Measurements from ENCODE around the gene CABLES1.
"Not testable (repeated sequence)": the region's sequence is repeated elsewhere in the genome, so short reads cannot be mapped to it uniquely, and the experiment has no call there.

Gene CABLES1

DNA sequence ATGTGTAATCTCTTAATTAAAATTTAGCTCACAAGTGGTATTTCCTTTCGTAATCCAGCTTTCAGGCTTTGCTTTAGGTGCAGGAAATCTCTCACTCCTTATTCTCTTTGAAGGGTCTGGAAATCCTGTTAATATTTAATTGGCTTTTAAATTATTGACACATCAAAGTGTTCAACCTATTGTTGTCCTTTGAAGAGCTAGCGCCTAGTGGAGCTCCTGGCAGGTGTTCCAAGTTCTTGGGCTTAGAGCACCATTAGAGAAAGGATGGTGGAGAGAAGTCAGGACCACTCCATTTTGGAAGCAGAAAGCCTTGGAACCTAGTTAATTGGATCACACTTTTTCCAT, 92.4 kb downstream of the CABLES1 start:
- DNase-seq = no peak

DNA sequence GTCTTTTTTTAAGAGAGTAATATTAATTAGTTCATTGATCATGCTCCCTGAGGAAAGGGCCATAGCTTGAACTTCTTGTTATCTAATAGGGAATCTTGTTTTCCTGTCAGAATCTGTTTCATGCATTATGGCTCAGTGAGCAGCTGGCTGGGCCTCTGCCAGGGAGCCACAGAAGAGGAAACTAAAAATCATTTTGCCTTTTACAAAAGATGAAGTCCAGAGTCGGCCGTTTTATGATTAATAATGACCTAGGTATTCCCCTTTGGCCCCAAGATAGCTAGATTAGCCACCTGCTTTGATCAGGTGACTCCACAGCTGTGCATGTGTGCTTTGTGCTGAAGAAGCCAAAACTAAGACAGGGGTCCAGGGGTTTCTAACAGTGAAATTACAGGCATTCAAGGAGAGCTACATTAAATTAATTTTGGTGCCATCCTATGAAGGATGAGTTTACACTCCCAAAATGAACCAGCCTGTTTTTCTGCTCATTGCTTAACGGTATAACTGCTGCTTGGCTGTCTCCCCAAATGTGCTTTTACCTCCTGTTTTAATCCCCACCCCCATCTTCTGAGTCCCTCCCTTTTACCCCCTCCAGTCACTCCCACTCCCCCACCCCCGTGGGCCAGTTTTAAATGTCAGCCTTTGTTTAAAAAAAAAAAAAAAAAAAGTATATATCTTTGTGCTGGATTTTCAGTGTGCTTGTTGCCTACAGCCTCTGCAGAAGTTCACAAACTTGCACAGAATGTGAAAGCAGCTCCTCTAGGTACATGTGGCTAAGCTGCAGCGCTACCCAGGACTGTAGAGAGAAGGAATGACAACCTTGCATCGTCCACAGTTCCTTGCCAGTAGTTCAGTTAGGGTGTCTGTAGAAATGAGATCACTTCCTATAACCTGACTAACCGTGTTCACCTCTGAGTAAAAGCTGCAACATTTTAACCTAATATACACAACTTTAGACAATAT, 93.1 kb downstream of the CABLES1 start:
- no peak for DNase-seq

DNA sequence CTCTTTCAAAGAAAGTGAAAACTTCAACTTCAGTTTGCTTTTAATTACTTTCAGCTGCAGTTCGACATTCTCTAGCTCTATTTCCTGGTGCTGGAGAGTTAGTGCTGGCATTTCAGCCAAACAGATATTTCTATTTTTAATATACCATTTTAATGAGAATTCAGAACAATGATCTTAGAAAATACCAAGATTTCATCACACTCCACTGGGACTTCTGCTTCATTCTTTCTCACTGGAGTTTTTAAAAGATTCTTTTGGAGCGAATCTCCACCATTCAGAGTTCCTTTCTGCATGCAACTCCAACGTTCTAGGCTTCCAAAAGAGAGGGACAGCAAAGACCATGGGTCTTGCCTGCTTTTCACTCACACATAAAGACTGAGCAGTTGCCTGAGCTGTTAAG, 94.2 kb downstream of the CABLES1 start:
- no peak for DNase-seq

DNA sequence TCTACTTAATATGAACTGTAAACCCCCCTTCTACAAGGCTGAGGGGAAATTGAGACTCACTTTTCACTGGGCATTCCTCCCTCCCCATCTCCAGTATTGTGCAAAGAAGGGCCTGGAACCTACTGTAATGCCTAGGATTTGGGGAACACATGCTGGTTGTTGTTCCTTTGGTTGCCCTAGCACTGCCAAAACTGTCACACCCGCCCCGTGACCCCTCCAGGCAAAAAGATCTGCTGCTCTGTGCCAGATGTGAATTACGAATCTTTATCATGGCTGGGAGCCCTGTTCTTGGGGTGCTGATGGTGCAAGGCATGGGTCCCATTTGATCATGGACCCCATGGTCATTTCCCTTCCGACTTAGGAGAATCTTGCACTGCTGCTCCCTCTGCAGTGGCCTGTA, 95.4 kb downstream of the CABLES1 start:
- no peak for DNase-seq

DNA sequence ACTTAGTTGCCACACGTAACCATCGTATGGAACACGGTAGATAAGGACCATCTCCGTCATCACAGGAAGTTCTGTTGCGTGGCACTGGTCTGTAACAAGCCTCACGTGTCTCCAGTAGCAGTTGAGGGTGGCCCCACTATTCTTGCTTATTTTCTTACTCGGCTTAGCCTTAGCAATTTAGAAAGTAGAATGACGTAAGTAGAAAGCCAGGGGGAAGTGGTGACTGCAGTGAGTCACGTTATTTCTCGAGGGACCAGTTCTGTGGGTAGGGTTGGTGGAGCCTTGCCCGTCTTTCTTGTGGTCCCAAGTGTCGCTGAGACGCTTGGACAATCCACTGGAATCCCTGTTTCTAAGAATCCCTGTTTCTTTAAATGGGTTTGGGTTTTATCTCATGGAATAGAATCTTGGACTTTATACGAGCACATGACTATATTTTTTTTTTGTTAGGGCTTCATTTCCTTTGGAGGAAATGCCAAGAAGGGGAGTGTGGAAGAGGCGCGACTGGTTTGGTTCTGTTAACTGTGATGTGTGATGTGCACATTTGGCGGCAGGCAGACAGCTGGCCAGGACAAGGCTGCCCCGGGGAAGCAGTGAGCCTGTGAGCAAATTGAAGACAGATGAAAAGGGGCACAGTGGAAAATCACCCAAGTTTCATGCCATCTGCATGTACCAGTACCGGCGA, 96.2 kb downstream of the CABLES1 start:
- peak; percentile 79 for DNase-seq

DNA sequence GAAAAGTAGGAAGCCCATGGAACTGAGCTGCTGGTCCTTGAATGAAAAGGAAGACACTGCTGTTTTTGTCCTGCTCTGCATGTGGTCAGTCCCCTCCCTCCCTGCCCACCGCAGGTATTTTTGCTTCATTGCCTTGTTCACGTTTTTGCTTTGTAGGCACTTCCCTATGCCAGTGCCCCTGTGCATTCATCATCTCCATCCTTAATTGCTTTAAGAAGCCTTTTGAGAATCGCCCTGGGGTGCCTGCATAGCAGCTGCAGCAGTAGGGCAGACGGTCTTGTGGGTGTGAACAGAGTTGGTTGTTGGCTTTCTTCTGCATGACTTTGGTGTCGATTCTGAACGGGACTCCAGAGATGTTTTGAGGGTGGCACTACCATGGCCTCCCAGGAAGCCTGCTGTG, 97.0 kb downstream of the CABLES1 start:
- no peak for DNase-seq

DNA sequence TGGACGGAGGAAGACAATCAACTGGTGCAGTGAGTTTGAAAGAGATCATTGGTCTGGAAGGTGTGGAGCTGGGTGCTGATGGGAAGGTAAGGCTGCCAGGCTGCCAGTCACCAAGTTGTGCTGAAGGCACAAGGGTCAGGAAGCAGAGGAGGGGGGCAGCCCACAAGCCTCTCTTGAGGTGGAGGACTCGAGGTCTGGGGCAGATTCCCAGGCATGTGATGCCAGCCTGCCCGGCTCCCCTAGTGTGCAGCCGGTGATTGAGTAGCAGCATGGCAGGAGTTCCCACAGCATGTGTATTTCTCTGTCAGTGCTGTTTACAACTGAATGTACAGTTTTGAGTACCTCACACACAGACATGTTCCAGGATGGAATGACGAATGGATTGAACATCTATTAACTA, 99.3 kb downstream of the CABLES1 start:
- no peak for DNase-seq

DNA sequence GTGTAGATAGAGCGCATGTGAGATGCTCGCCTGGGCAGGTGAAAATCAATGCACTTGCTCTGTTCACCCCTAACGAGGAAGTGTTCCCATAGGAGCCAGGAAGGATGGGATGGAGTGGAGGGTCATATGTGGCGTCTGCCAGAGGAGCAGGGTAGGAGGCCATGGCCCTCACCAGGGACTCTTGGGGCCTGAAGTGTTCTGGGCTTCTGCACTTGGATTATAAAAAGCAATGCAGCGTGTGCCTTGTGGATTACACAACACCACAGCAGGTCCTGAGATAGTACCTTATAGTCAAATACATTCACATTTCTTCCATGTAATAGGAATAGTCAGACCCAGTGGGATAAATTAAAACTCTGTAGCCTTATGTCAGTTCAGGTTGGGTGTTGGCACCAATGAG, 100.1 kb downstream of the CABLES1 start:
- no peak for DNase-seq

DNA sequence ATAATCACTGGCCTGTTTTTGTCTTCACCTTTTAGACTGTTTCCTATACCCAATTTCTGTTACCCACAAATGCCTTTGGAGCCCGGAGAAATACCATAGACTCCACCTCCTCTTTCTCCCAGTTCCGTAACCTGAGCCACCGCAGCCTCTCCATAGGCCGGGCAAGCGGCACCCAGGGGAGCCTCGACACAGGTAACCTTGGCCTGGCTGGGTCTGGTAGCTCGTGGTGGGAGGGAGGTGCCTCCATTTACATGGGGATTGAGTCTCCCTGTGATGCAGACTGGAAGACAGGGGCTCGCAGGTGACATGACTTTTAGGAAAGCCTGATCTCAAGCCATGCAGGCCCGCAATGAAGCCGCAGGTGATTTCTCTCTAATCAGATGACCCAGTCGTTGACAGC, 100.6 kb downstream of the CABLES1 start:
- no peak for DNase-seq

DNA sequence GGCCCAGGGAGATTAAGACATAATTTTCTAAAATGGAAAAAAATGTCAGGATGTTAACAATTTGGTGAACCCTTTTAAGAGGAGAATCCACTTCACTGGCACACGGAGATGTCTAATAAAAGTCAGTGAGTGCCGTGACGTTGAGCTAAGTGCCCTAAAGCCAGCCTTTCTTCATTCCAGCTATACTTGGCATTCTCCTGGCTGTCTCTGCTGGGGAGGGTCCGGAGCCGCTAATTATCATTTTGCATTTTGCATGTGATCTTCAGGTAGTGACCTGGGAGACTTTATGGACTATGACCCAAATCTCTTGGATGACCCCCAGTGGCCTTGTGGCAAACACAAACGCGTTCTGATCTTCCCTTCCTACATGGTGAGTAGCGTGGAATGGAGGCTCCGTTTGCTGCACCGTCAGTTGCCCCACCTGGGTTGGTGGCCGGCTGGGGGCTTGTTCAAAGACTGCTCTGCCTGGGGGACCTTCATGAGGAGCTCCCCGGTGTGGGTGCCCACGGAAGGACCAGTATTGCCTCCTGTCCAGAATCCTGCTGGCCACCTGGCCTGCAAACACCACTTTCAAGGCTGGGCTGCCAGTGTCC, 101.7 kb downstream of the CABLES1 start:
- no peak for DNase-seq

DNA sequence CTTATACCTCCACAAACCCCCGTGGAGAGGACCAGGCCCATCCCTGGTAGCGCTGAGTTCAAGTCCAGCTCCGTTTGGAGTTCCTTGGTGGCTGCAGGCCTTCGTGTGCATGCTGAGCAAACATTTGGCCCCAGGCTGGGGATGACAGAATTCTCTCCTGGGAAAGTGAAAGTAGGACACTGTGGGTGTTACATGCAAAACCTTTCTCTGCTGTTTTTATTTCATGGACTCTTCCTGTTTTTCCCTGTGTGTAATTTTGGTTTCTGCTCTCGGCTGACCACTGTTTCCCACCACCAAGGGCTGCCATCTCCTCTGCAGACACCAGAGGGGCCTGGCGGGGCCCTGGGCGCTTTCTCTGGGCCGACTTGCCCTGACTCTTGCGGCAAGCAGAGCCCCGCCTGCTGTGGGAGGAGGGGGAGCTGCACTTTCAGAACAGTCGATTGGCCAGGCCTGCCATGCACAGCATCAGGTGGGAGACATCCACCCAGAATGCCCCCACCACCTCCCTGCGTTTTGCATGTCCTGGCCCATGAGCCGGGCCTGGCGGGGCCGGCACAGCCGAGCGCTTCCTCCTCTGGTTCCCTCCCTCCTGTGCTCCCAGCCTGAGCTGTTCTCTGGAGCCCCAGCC, 102.4 kb downstream of the CABLES1 start:
- DNase-seq = peak; percentile 36

DNA sequence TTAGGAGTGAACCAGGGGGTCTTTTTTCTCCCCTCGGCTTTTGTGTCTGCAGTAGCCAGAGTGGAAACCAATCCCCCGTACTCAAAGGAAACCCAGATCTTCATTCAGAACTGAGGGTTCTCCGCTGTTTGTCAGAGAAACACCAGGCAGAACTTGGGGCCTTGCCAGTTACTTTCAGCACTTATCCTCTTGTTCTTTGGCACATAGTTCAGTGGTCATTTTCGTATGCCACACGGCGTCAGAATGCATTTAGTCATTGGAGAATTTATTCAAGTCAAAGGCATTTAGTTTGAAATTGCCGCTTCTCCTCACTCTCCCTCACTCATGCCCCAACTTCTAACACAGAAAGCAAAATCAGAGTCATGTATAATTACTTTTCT, 102.9 kb downstream of the CABLES1 start:
- no peak for DNase-seq

DNA sequence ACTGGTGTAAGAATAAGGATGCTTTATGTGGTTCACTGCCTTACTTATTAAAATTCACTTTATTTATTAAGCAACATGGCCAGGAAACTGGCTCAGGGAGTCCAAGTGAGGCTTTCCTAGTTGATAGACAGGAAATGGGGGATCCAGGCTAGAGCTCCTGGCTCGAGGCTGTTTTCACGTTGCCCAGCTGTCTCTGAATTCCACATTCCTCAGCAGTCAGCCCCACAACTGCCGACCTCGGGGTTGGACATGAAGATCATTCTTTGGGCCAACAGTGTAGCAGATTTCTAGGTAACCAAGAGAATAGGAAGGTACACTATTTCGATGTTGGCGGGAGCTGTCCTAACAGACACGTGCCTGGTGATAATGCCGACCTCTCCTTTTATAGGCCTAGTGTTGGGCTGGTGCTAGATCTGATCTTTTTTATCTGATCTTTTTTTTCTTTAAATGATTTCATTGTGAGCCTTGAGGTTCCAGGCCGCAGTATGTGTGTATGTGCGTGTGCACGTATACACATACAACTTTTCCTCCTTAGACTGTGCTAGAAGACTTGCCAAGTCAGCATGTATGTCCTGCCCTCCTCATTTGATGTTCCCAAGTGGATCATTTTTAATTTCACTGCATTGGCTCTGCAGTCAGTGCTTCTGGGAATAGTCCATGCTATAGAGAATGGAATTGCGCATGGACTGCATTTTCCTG, 103.5 kb downstream of the CABLES1 start:
- DNase-seq = no peak

DNA sequence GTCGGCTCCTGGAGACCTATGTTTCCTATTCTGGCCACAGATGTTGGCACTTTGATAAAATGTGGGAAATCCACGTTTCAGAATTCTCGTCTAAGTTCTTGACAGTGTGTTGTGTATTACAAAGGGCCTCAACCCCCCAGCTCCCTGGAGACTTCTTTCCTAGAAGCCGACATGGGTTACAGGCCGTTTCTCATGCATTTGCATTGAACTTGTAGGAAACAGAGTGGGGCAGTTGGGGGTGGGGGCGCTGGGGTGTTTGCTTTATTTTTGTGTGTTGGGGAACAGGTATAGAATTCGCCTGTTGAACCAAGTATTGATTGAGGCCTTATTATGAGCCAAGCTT, 104.0 kb downstream of the CABLES1 start:
- DNase-seq = no peak

DNA sequence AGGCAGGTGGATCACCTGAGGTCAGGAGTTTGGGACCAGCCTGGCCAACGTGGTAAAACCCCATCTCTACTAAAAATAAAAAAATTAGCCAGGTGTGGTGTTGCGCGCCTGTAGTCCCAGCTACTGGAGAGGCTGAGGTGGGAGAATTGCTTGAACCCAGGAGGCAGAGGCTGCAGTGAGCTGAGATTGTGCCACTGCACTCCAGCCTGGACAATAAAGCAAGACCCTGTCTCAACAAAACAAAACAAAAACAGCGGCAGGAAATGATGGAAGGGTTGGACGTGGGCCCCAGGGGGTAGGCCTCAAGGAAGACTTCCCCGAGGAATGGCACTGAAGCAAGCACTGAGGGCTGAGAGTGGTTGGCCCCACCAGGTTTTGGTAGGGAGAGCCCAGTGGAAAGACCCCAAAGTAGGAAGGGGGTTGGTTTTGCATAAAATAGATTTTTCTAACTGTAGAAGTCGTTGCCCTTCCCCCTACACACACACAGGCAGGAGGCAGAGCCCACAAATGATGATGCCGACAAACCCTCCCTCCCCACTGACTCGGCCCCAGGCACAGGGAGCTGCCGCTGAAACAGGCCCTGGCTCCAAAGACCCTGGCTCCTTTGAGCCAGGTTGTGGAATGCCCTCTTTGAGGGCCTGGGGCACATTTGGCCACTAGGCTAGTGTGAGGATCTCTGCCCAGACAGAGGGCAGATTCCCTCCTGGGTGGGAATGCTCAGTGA, 104.8 kb downstream of the CABLES1 start:
- DNase-seq = no peak

DNA sequence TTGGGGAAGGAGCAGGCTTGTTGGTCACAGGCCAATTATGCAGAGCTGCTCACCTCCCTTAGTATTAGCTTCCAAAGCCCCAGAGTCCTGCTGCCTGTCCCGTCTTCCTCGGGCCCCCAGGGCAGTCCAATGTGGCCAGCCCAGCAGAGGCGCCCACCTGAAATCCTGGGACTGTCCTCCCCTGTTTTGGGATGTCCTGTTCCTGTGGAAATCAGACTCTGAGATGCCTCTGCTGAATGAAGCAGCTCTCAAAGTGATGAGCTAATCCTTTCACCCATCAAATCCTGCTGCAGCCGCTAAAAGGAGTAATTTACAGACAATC, 105.3 kb downstream of the CABLES1 start:
- DNase-seq = no peak

DNA sequence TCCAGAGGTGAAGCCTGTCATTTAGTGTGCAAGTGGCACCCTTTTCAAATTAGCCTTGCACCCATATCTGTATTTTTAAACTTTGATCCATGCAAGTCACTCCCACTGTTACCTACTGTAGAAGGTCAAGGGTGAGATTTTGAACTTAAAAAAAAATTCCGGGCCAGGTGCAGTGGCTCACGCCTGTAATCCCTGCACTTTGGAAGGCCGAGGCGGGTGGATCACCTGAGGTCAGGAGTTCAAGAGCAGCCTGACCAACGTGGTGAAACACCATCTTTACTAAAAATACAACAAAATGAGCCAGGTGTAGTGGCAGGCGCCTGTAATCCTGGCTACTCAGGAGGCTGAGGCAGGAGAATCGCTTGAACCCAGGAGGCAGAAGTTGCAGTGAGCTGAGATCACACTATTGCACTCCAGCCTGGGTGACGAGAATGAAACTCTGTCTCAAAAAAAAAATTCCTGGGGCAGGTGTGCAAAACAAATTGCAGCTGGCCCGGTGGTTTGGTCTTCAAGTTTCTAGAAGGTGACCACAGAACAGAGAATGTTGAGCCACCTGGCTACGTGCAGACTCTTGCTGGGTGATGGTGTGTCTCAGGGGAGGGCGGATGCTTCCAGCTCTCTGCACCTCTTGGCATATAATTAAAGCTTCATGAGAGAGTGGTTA, 106.7 kb downstream of the CABLES1 start:
- not testable (repeated sequence) for DNase-seq

DNA sequence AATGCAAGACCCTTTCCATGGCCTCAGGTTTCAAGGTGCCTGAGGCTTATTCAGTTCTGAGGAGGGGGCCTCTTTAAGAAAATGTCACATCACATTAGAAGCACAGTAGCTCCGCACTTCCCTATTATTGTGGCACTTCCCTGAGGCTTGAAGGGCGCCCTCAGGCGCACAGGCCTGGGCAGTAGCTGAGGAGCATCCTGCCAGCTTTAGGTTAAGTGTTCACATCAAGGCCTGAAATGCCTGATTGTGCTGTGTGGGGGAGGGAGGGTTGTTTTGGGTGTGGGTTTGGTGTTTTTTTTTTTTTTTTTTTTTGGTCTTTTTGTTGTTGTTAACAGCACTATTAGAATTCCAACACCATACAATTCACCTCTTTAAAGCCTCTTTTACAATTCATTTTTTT, 107.9 kb downstream of the CABLES1 start:
- DNase-seq = no peak

DNA sequence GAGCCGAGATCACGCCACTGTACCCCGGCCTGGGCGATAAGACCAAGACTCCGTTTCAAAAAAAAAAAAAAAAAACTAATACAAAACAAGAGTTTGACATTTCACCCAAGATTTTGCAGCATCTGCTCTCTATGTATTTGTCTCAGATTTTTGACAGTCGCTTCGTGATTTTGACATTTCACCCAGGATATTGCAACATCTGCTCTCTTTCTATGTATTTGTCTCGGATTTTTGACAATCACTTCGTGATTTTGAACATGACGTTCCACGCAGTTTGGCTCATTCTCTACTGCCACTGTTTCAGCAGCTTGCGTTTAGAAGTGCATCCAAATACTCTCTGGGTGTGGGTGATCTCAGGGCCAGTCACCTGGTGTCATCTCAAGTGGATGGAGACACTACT, 108.5 kb downstream of the CABLES1 start:
- no peak for DNase-seq

DNA sequence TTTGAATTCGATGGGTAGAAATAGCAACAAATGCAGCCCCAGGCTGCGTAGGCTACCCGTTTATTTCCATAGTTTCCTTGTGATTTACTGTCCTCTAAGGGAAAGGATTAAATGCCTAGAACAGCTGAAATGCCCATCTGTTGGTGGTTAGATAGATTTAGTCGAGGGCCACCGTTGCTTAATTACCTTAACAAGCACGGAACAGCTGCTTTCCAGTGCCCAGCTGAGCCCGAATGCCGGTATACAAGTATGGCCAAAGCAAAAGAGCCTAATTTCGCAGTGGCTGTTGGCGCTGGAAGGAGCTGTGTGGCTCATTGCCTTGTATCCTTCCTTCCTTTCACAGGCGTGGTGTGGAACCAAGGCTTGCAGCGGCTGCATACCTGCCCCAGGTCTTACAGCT, 109.1 kb downstream of the CABLES1 start:
- no peak for DNase-seq

DNA sequence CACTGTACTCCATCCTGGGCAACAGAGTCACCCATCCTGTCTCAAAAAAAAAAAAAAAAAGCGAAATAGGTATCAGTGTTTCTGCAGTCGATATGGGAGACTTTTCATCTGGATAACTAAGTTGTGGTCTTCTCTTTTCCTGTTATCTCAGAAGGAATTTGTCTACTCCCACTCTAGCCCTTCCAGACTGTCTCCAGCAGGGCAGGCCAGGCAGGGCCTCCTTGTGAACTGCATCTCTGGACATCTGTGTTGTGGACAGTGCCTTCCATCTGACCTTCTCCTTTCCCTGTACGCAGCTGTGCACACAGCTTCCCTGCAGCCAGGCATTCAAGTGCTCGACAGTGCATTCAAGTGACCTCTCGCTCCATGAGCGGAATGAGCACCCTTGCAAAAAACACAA, 110.2 kb downstream of the CABLES1 start:
- no peak for DNase-seq

DNA sequence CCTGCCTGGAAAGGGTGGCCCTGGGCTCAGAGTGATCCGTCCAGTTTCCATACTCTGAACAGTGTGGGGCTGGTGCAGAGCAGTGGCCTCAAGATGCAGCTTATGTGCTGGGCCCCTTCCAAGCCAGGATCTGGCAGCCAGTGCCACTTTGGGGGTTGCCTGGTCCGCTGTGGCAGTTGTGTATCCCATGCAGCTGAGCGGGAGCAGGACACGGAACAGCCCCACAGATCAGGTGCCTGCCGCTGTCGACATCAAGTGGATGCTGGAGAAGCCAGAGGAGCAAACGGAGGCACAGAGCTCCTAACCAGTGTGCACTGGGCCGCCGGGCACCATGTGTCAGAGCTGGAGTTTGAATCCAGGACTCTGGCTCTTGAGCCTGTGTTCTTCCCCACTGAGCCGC, 112.0 kb downstream of the CABLES1 start:
- no peak for DNase-seq
